ENCODE measurements around the gene BIRC7.
"Not testable (repeated sequence)": the region's sequence is repeated elsewhere in the genome, so short reads cannot be mapped to it uniquely, and the experiment has no call there.

Gene BIRC7

GRCh38 chr20:63249891-63250290 is 14.2 kb downstream of the BIRC7 start:
- DNase-seq = no peak

- DNase-seq = not testable (repeated sequence)
Observed at GRCh38 chr20:63251350-63251749, 15.6 kb downstream of the BIRC7 start.

- no peak for DNase-seq
Observed at GRCh38 chr20:63252284-63252711, 16.6 kb downstream of the BIRC7 start.

- DNase-seq = no peak
Observed at GRCh38 chr20:63253065-63253437, 17.3 kb downstream of the BIRC7 start.

- DNase-seq = peak; percentile 78
Observed at GRCh38 chr20:63253438-63254231, 17.9 kb downstream of the BIRC7 start.

- DNase-seq = no peak
Observed at GRCh38 chr20:63254232-63254605, 18.5 kb downstream of the BIRC7 start, which contains the start of gene NKAIN4. Gene NKAIN4 (minus strand): TSS chr20:63254463. CDS start chr20:63254450, 13 bp downstream.

- DNase-seq = peak; percentile 67
Observed at GRCh38 chr20:63254606-63255384, 19.1 kb downstream of the BIRC7 start.

GRCh38 chr20:63255931-63256704 is 20.4 kb downstream of the BIRC7 start:
- DNase-seq = no peak

- no peak for DNase-seq
Observed at GRCh38 chr20:63256954-63257353, 21.2 kb downstream of the BIRC7 start.

GRCh38 chr20:63257629-63258028 is 21.9 kb downstream of the BIRC7 start:
- DNase-seq = no peak

- DNase-seq = peak; percentile 80
Observed at GRCh38 chr20:63258781-63259180, 23.1 kb downstream of the BIRC7 start.

GRCh38 chr20:63259734-63260460 is 24.2 kb downstream of the BIRC7 start:
- no peak for DNase-seq

- DNase-seq = no peak
Observed at GRCh38 chr20:63260521-63260920, 24.8 kb downstream of the BIRC7 start.

GRCh38 chr20:63261060-63261794 is 25.5 kb downstream of the BIRC7 start:
- no peak for DNase-seq

GRCh38 chr20:63261795-63262528 is 26.3 kb downstream of the BIRC7 start:
- no peak for DNase-seq

- no peak for DNase-seq
Observed at GRCh38 chr20:63262836-63263235, 27.1 kb downstream of the BIRC7 start.

GRCh38 chr20:63264000-63264399 is 28.3 kb downstream of the BIRC7 start:
- DNase-seq = no peak

- no peak for DNase-seq
Observed at GRCh38 chr20:63264519-63264918, 28.8 kb downstream of the BIRC7 start.

- DNase-seq = peak; percentile 84
Observed at GRCh38 chr20:63265891-63266515, 30.3 kb downstream of the BIRC7 start.

- no peak for DNase-seq
Observed at GRCh38 chr20:63267691-63268090, 32.0 kb downstream of the BIRC7 start.

- DNase-seq = no peak
Observed at GRCh38 chr20:63268256-63268655, 32.6 kb downstream of the BIRC7 start.
